ENCODE measurements around the gene CCND2.

The CCND2 gene

GRCh38 chr12:4273652-4274395 is at the start of gene CCND2:
CCND2 (plus strand) TSS chr12:4273762; CDS start chr12:4274041, 279 bp downstream.
- DNase-seq: peak; percentile 78

GRCh38 chr12:4224206-4224889 is 49.2 kb upstream of the CCND2 start:
- DNase-seq: no peak

GRCh38 chr12:4225571-4225970 is 48.0 kb upstream of the CCND2 start:
- no peak for DNase-seq

GRCh38 chr12:4227046-4227445 is 46.5 kb upstream of the CCND2 start:
- no peak for DNase-seq

GRCh38 chr12:4228122-4228580 is 45.4 kb upstream of the CCND2 start:
- no peak for DNase-seq

GRCh38 chr12:4230526-4230925 is 43.0 kb upstream of the CCND2 start:
- no peak for DNase-seq

- DNase-seq: no peak
Observed at GRCh38 chr12:4238577-4238976, 35.0 kb upstream of the CCND2 start.

- no peak for DNase-seq
Observed at GRCh38 chr12:4239746-4240145, 33.8 kb upstream of the CCND2 start.

GRCh38 chr12:4240161-4240783 is 33.3 kb upstream of the CCND2 start:
- DNase-seq: no peak

GRCh38 chr12:4240981-4241380 is 32.6 kb upstream of the CCND2 start:
- no peak for DNase-seq

- no peak for DNase-seq
Observed at GRCh38 chr12:4241592-4241991, 32.0 kb upstream of the CCND2 start.

- DNase-seq: no peak
Observed at GRCh38 chr12:4242595-4242994, 31.0 kb upstream of the CCND2 start.

GRCh38 chr12:4243091-4243490 is 30.5 kb upstream of the CCND2 start:
- no peak for DNase-seq

GRCh38 chr12:4243491-4244100 is 30.0 kb upstream of the CCND2 start:
- peak; percentile 36 for DNase-seq

- DNase-seq: no peak
Observed at GRCh38 chr12:4244868-4245267, 28.7 kb upstream of the CCND2 start.

- no peak for DNase-seq
Observed at GRCh38 chr12:4245446-4245845, 28.1 kb upstream of the CCND2 start.

- no peak for DNase-seq
Observed at GRCh38 chr12:4246116-4246515, 27.4 kb upstream of the CCND2 start.

GRCh38 chr12:4250691-4251090 is 22.9 kb upstream of the CCND2 start:
- no peak for DNase-seq

GRCh38 chr12:4251216-4251891 is 22.2 kb upstream of the CCND2 start:
- no peak for DNase-seq

GRCh38 chr12:4251967-4252366 is 21.6 kb upstream of the CCND2 start:
- no peak for DNase-seq

- no peak for DNase-seq
Observed at GRCh38 chr12:4252601-4253000, 21.0 kb upstream of the CCND2 start.

- no peak for DNase-seq
Observed at GRCh38 chr12:4256043-4256826, 17.3 kb upstream of the CCND2 start.
